DOHH2 (cell line): Measurements from ENCODE around the gene FOXG1.

Source experiments
- H3F3A ChIP-seq: fragments of 200-600 bp; sonication (generic), shearing (Covaris generic); 2 replicates; pipeline ENCODE4 v1.6.0; 2016; ENCODE audit warnings: antibody characterized with exemption, mild to moderate bottlenecking; ENCODE audit not compliant: control insufficient read depth, insufficient read depth
- H3K27ac ChIP-seq: fragments of 200-600 bp; sonication (generic); 2 replicates; pipeline ENCODE4 v1.5.1; 2014; ENCODE audit warnings: low read depth, mild to moderate bottlenecking, low read length, moderate library complexity
- H3K27me3 ChIP-seq: fragments of 200-600 bp; sonication (generic); 2 replicates; pipeline ENCODE4 v1.6.1; 2014; ENCODE audit warnings: mild to moderate bottlenecking, low read length, mixed read lengths; ENCODE audit not compliant: control insufficient read depth
- H3K36me3 ChIP-seq: fragments of 200-600 bp; sonication (generic); 2 replicates; pipeline ENCODE4 v1.6.1; 2014; ENCODE audit warnings: mild to moderate bottlenecking, low read length, moderate library complexity, mixed read lengths; ENCODE audit not compliant: control insufficient read depth
- H3K4me1 ChIP-seq: fragments of 200-600 bp; sonication (generic); 2 replicates; pipeline ENCODE4 v1.6.1; 2014; ENCODE audit warnings: mild to moderate bottlenecking, low read length, mixed read lengths; ENCODE audit not compliant: control insufficient read depth
- H3K4me2 ChIP-seq: fragments of 200-600 bp; sonication (generic); 2 replicates; pipeline ENCODE4 v1.6.0; 2014; ENCODE audit warnings: mild to moderate bottlenecking, low read length, moderate library complexity
- H3K4me3 ChIP-seq: fragments of 200-600 bp; sonication (generic); 2 replicates; pipeline ENCODE4 v1.5.1; 2014; ENCODE audit warnings: mild to moderate bottlenecking, low read length, mixed read lengths
- H3K79me2 ChIP-seq: fragments of 200-600 bp; sonication (generic); 2 replicates; pipeline ENCODE4 v1.6.1; 2014; ENCODE audit warnings: mild to moderate bottlenecking, low read length, mixed read lengths; ENCODE audit not compliant: control insufficient read depth
- H3K9me2 ChIP-seq: fragments of 200-600 bp; sonication (generic); replicated peaks from 2 replicates; pipeline ENCODE4 v1.6.1; 2014; ENCODE audit warnings: mild to moderate bottlenecking, low read length, mixed read lengths; ENCODE audit not compliant: control insufficient read depth
- H3K9me3 ChIP-seq: fragments of 200-600 bp; sonication (generic); 2 replicates; pipeline ENCODE4 v1.6.1; 2014; ENCODE audit warnings: antibody characterized with exemption, low read length, mixed read lengths; ENCODE audit not compliant: control insufficient read depth, insufficient read depth
- H4K20me1 ChIP-seq: fragments of 200-600 bp; sonication (generic); 2 replicates; pipeline ENCODE4 v1.6.0; 2014; ENCODE audit warnings: low read depth, mild to moderate bottlenecking, antibody characterized with exemption, low read length, moderate library complexity; ENCODE audit not compliant: control insufficient read depth, insufficient read depth
- CTCF ChIP-seq: fragments of 200-600 bp; sonication (generic); IDR thresholded peaks from one replicate; pipeline ENCODE4 v1.5.1; 2014; ENCODE audit warnings: antibody characterized with exemption, mild to moderate bottlenecking, low read depth, low read length; ENCODE audit not compliant: poor library complexity, severe bottlenecking
- EZH2phosphoT487 ChIP-seq: fragments of 200-600 bp; sonication (generic); IDR thresholded peaks from 2 replicates; pipeline ENCODE4 v1.6.1; 2017; ENCODE audit warnings: borderline replicate concordance, mild to moderate bottlenecking, antibody characterized with exemption, low read length, moderate library complexity, mixed read lengths

The FOXG1 gene

GRCh38 chr14:28761438-28762291 lies 4.9 kb upstream of the FOXG1 start:
- no peaks in the 10 kb centered on the region for H3K79me2 ChIP-seq
- no peaks in the 10 kb centered on the region for H3K36me3 ChIP-seq
- H3K9me2 ChIP-seq, result no peaks in the 10 kb centered on the region
- no peaks in the 10 kb centered on the region for H3F3A ChIP-seq
- peaks cover 4% of the 10 kb centered on the region; the same call in 1 of the 2 replicates for H3K9me3 ChIP-seq
- H3K4me1 ChIP-seq, result no peaks in the 10 kb centered on the region
- TF ChIP-seq CTCF (no peak), EZH2phosphoT487 (no peak)
- H3K27ac ChIP-seq, result no peak overlapping the region
- no peak overlapping the region for H3K4me3 ChIP-seq
- no peak overlapping the region for H3K4me2 ChIP-seq
- no peaks in the 10 kb centered on the region for H4K20me1 ChIP-seq
- H3K27me3 ChIP-seq, result no peaks in the 10 kb centered on the region

GRCh38 chr14:28762303-28762954 lies 4.2 kb upstream of the FOXG1 start:
- peaks cover 4% of the 10 kb centered on the region; the same call in 1 of the 2 replicates for H3K9me3 ChIP-seq
- no peaks in the 10 kb centered on the region for H3K9me2 ChIP-seq
- no peak overlapping the region for H3K4me3 ChIP-seq
- no peaks in the 10 kb centered on the region for H3K4me1 ChIP-seq
- no peaks in the 10 kb centered on the region for H3K79me2 ChIP-seq
- no peak overlapping the region for H3K27ac ChIP-seq
- no peaks in the 10 kb centered on the region for H3K27me3 ChIP-seq
- no peaks in the 10 kb centered on the region for H3K36me3 ChIP-seq
- TF ChIP-seq CTCF (no peak), EZH2phosphoT487 (no peak)
- H3F3A ChIP-seq, result no peaks in the 10 kb centered on the region
- H4K20me1 ChIP-seq, result no peaks in the 10 kb centered on the region
- H3K4me2 ChIP-seq, result no peak overlapping the region

GRCh38 chr14:28762955-28763326 lies 3.6 kb upstream of the FOXG1 start:
- no peaks in the 10 kb centered on the region for H4K20me1 ChIP-seq
- no peaks in the 10 kb centered on the region for H3F3A ChIP-seq
- peaks cover 7% of the 10 kb centered on the region; the same call in 1 of the 2 replicates for H3K9me3 ChIP-seq
- no peak for TF ChIP-seq EZH2phosphoT487
- no peak for TF ChIP-seq CTCF
- no peak overlapping the region for H3K27ac ChIP-seq
- H3K9me2 ChIP-seq, result no peaks in the 10 kb centered on the region
- H3K4me2 ChIP-seq, result no peak overlapping the region
- no peak overlapping the region for H3K4me3 ChIP-seq
- no peaks in the 10 kb centered on the region for H3K4me1 ChIP-seq
- H3K79me2 ChIP-seq, result no peaks in the 10 kb centered on the region
- no peaks in the 10 kb centered on the region for H3K36me3 ChIP-seq
- H3K27me3 ChIP-seq, result no peaks in the 10 kb centered on the region
